IPS DF 6.9 (cell line): ENCODE results near the gene IL10.

Experiments
- DNase-seq: peaks from one replicate; pipeline ENCODE4 v3.0.0-alpha.2; 2013; ENCODE audit warnings: low read depth, low spot score
- H3K27ac ChIP-seq: one replicate; pipeline ENCODE4 v1.5.1; 2013; ENCODE audit warnings: low read length, control low read depth
- H3K27me3 ChIP-seq: 2 replicates; pipeline ENCODE4 v1.6.1; 2013; ENCODE audit warnings: mild to moderate bottlenecking, low read length; ENCODE audit not compliant: control insufficient read depth, insufficient read depth
- H3K36me3 ChIP-seq: 2 replicates; pipeline ENCODE4 v1.6.1; 2013; ENCODE audit warnings: low read length; ENCODE audit not compliant: control insufficient read depth, insufficient read depth
- H3K4me1 ChIP-seq: 2 replicates; pipeline ENCODE4 v1.6.1; 2013; ENCODE audit warnings: low read length; ENCODE audit not compliant: control insufficient read depth, insufficient read depth
- H3K4me3 ChIP-seq: 2 replicates; pipeline ENCODE4 v1.5.1; 2013; ENCODE audit warnings: mild to moderate bottlenecking, low read length
- H3K9me3 ChIP-seq: 2 replicates; pipeline ENCODE4 v1.6.1; 2013; ENCODE audit warnings: low read length, inconsistent platforms; ENCODE audit not compliant: control insufficient read depth, insufficient read depth
- WGBS: extraction: QIAGEN DNeasy Blood & Tissue Kit; methylation state at CpG from one replicate; pipeline ENCODE4 v1.1.7; 2013; ENCODE audit warnings: mixed read lengths, missing lambda C conversion rate; ENCODE audit not compliant: insufficient read length, insufficient coverage; 5-methylcytosine and 5-hydroxymethylcytosine counted together

Gene IL10

DNA sequence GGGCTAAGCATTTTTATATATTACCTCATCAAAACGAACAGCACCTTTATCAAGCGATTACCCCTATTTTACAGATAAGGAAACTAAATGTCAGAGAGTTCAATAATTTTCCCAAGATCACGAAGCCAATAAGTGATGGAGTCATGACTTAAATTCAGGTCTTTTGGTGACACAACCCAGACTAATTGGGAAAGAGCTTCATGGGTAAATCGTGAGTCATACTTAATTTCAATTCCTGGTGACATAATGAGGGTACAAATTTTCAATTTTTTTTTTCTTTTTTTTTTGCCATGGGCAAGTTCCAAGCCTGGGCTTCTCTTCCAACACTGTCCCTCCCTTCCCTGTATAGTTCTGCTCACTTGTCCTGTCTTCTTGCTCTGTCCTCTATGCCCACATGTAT, 30.1 kb upstream of the IL10 start:
- H3K27ac ChIP-seq = no peak overlapping the region
- DNase-seq = no peak
- H3K9me3 ChIP-seq = no peaks in the 10 kb centered on the region
- no peaks in the 10 kb centered on the region for H3K27me3 ChIP-seq
- no peak overlapping the region for H3K4me3 ChIP-seq
- no CpG with 5 or more reads among the region's 4 CpGs for WGBS
- H3K36me3 ChIP-seq = no peaks in the 10 kb centered on the region
- no peaks in the 10 kb centered on the region for H3K4me1 ChIP-seq

DNA sequence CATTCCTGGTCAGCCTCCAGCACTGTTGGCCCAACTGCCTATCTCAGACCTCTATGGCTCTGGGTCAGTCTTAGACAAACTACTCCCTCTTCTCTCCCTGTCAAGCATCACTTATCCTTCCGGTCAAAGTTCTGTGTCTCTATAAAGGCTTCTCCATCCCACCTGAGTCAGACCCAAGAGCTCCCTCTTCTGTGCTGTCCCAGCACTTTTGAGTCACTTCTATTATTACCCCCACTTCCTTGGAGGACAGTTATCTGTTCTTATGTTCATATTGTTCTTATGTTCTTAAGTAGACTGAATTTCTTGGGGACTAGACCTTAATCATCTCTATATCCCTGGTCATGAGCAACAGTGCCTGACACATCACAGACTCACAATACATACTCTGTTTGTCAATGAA, 29.2 kb upstream of the IL10 start:
- Histone ChIP-seq H3K4me3 (no peak overlapping the region), H3K27me3 (no peaks in the 10 kb centered on the region), H3K36me3 (no peaks in the 10 kb centered on the region), H3K4me1 (no peaks in the 10 kb centered on the region), H3K9me3 (no peaks in the 10 kb centered on the region), H3K27ac (no peak overlapping the region)
- no CpG with 5 or more reads among the region's 1 CpG for WGBS
- DNase-seq = no peak

DNA sequence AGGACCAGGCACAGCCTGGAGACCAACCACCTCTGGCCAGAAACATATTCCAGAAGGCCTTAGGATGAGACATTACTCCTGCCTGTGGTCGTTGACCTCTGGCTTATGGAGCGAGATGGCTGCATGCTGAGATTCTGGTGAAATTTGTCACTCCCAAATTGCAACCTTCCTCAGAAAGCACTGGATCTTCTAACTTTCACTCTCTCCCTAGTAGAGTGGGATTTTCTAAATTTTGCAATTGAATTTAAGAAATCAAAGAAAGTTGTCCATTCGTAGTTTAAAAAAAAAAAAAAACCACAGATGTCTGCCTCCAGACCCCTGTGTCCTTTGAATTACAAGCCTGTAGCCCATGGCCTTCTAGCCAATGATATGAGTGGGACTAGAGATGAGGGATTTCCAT, 28.6 kb upstream of the IL10 start:
- no peaks in the 10 kb centered on the region for H3K4me1 ChIP-seq
- H3K9me3 ChIP-seq = no peaks in the 10 kb centered on the region
- H3K4me3 ChIP-seq = no peak overlapping the region
- WGBS = no CpG with 5 or more reads among the region's 3 CpGs
- no peaks in the 10 kb centered on the region for H3K27me3 ChIP-seq
- no peaks in the 10 kb centered on the region for H3K36me3 ChIP-seq
- no peak overlapping the region for H3K27ac ChIP-seq
- DNase-seq = no peak

DNA sequence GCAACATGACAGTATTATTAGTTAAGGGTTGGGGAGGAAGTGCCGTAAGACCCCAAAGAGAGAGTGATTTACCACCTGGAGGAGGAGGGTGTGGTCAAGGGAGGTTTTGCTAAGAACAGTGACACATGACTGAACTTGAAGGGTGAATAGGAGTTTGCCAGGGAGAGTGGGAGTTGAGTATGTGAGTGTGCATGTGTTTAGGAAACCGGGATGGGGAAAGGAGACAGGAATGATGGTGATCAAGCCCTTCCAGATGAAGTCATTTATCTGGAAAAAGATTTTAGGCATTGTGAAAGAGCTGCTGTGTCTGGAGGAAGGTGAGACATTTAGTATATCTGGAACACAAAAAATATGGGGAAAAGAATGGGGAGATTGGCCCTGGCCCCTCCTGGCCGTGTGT, 28.1 kb upstream of the IL10 start:
- no peaks in the 10 kb centered on the region for H3K9me3 ChIP-seq
- no peaks in the 10 kb centered on the region for H3K36me3 ChIP-seq
- no peak for DNase-seq
- H3K4me1 ChIP-seq = no peaks in the 10 kb centered on the region
- WGBS = no CpG with 5 or more reads among the region's 3 CpGs
- H3K27ac ChIP-seq = no peak overlapping the region
- H3K4me3 ChIP-seq = no peak overlapping the region
- H3K27me3 ChIP-seq = no peaks in the 10 kb centered on the region

DNA sequence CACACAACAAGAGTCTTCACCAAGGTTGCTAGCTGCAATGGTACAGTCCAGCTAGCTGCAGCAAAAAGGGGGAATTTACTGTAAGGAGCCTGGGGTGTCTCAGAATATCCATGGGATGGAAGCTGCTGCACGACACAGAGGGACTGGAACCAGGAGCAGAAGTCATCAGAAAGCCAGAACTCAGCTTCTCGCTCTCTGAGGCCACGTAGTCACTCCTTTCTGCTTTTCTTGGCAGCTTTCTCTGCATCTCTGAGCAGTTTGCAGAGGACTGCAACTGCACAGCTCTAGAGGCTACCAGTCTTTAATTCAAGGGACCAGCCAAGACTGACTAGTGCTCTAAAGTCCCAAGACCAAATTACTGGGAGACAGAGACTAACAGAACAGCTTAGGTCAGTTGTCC, 27.0 kb upstream of the IL10 start:
- Histone ChIP-seq H3K27ac (no peak overlapping the region), H3K36me3 (no peaks in the 10 kb centered on the region), H3K4me1 (no peaks in the 10 kb centered on the region), H3K4me3 (no peak overlapping the region), H3K9me3 (no peaks in the 10 kb centered on the region), H3K27me3 (no peaks in the 10 kb centered on the region)
- WGBS = no CpG with 5 or more reads among the region's 3 CpGs
- DNase-seq = no peak

DNA sequence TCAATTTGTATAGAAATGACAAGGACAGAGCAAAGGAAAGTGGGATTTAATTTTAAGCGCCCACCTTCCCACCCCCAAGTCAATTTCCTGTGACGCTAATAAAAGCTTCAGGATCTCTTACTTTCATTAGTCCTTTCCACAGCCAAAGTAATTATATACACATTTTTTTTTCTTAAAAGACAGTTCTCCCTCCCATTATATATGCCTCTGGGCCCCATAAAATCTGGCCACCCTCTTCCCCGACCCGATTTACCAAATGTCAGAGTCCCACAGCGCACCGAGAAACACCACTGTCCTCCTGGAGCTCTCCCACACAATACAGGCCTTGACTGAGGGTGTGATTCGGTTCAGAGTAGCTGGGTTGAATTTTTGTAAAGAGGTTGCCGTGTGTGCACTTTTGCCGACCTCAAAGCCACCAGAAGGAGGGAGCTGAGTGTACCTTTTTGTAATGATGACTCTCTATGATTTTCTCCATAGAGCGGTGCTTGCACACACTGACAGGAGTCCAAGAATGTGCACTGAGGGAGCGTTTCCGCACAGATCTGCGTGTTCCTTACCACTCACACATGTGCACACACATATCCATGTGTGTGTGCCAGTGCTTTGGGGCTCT, 26.2 kb upstream of the IL10 start:
- Histone ChIP-seq H3K36me3 (no peaks in the 10 kb centered on the region), H3K4me3 (no peak overlapping the region), H3K27ac (no peak overlapping the region), H3K4me1 (no peaks in the 10 kb centered on the region), H3K9me3 (no peaks in the 10 kb centered on the region), H3K27me3 (no peaks in the 10 kb centered on the region)
- WGBS = no CpG with 5 or more reads among the region's 13 CpGs
- DNase-seq = no peak

DNA sequence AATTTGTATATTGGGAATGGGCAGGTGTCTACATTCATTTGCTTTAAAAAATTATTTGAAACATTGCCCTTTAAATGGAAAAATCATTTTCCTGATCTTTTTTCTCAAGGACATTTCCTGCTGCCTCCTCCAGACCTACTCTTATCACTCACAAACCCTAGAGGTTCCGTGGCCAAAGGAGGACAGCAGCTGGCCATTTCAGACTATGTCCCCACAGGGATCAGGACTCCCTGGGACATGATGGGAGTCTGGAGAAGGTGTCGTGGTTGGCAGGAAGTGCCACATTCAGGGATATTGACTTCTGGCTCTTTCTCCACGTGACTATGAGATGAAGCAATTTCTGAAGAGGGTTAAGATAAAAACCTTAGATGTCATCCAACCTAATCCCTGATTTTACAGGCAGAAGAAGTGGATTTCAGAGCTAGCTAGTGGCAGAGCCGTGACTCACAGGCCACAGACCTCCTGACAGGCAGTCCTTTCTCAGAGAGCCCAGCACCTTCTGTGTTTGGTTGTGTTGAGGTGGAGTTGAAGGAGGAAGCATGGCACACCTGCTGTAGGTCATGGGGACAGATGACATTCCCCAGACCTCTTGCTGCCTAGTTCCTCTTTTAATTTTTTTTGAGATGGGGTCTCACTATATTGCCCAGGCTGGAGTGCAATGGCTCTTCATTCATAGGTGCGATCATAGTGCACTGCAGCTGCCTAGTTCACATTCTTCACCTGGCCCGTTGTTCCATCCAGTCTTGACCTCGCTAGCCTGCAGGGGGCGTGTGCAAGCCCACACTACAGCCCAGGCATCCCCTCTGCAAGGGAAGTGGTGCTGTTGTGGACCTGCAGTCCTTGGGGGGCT, 25.5 kb upstream of the IL10 start:
- H3K27me3 ChIP-seq = no peaks in the 10 kb centered on the region
- no peaks in the 10 kb centered on the region; the same call in 1 of the 2 replicates for H3K4me1 ChIP-seq
- DNase-seq = peak; percentile 33

DNA sequence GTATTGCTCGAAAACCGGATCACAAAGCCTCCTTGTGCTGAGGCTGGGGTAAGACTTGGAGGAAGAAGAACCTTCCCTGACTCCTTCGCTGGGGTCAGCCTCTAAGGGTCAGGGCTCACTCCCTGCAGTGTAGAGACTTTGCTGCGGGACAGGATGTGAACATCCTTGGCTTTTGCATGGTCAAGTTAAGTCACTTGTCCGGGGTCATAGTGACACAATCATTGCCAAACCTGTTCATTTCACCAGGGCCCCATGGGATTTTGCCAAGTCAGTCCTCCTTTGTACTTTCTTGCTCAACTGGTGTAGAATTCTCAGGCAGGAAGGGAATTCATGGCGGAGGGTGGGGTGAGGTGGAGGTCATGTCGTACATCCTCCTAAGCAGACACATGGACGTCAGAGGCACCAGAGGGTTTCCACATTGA, 24.7 kb upstream of the IL10 start:
- H3K36me3 ChIP-seq = no peaks in the 10 kb centered on the region
- H3K4me3 ChIP-seq = no peak overlapping the region
- WGBS = no CpG with 5 or more reads among the region's 8 CpGs
- H3K9me3 ChIP-seq = no peaks in the 10 kb centered on the region
- H3K27ac ChIP-seq = no peak overlapping the region
- DNase-seq = no peak
- H3K27me3 ChIP-seq = no peaks in the 10 kb centered on the region
- peaks cover 1% of the 10 kb centered on the region; the same call in 1 of the 2 replicates for H3K4me1 ChIP-seq

More for the DNA sequence above, 25.5 kb upstream of the IL10 start:
- Histone ChIP-seq H3K9me3 (no peaks in the 10 kb centered on the region), H3K4me3 (no peak overlapping the region), H3K36me3 (no peaks in the 10 kb centered on the region), H3K27ac (no peak overlapping the region)
- no CpG with 5 or more reads among the region's 8 CpGs for WGBS

DNA sequence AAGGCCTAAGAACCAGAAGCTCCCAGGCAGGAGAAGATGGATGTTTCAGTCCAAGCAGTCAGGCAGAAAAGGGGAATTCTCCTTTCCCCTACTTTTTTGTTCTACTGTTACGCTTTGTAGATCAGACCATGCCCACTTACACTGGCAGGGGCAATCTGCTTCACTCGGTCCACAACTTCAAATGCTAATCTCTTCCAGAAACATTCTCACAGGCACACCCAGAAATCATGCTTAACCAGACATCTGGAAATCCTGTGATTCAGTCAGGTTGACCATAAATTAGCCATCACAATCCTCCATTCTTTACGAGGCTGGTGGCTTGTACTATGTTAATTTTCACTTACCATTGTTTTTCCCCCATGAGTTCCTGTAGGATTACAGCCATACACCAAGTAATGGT, 23.8 kb upstream of the IL10 start:
- no peaks in the 10 kb centered on the region for H3K9me3 ChIP-seq

DNA sequence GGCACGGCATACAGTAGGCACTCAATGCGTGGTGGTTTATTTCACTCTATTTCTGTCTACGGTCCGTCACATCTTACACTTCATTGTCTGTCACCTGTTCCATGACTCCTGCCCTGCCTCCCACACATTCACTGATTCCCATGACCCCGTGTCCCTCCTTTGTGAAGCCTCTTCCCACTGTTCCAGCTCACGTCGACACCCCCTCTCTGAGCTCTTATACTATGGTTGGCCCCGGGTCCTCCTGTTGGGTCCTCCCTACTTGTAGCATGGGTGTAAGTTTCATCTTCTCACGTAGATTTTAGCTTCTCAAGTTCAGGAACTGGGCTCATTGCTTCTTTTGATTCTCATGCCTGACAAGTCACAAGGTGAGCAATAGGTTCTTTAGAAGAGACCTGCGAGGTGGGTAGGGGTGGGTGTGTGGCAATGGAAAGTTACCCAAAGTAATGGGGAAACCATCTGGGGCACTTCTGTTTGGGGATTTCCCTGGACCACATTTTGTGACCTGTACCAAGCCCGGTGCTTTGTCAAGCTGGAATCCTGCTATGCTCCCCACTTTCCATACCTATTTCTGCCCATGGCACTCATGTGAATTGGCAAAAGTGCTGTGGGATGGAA, 22.1 kb upstream of the IL10 start:
- no peak overlapping the region for H3K4me3 ChIP-seq
- no peak overlapping the region for H3K27ac ChIP-seq
- no CpG with 5 or more reads among the region's 11 CpGs for WGBS
- no peak for DNase-seq
- no peaks in the 10 kb centered on the region for H3K36me3 ChIP-seq
- no peaks in the 10 kb centered on the region for H3K9me3 ChIP-seq
- peaks cover 1% of the 10 kb centered on the region; the same call in 1 of the 2 replicates for H3K4me1 ChIP-seq
- no peaks in the 10 kb centered on the region for H3K27me3 ChIP-seq

More for the DNA sequence above, 23.8 kb upstream of the IL10 start:
- Histone ChIP-seq H3K27me3 (no peaks in the 10 kb centered on the region), H3K27ac (no peak overlapping the region), H3K4me1 (peaks cover 1% of the 10 kb centered on the region; the same call in 1 of the 2 replicates), H3K4me3 (no peak overlapping the region), H3K36me3 (no peaks in the 10 kb centered on the region)
- no CpG with 5 or more reads among the region's 3 CpGs for WGBS
- no peak for DNase-seq
